GM12891 (cell line): ENCODE results near the gene SEC24B.

Experiments
- POLR2AphosphoS5 ChIP-seq: IDR thresholded peaks from 2 replicates; pipeline ENCODE4 v1.6.1; 2011; ENCODE audit warnings: low read depth, low read length, control low read depth
- TAF1 ChIP-seq: IDR thresholded peaks from 2 replicates; pipeline ENCODE4 v1.6.1; 2011; ENCODE audit warnings: low read depth, low read length, control low read depth

GRCh38 chr4:109560687-109561461 lies 127.3 kb downstream of the SEC24B start:
- TF ChIP-seq POLR2AphosphoS5 (peak; percentile 60; the same call in 1 of the 2 replicates), TAF1 (peak; percentile 72; the same call in 1 of the 2 replicates)
